Left cardiac atrium (tissue), 4 donors: ENCODE results near the gene PNMA1. TPM values are rescaled to one million over a fixed set of nuclear protein-coding genes. Genes with fewer than 3 reads are reported as not detected.

Experiments
- ATAC-seq, 2 donors: fragments of 200-7000 bp; cut with Tn5 transposase; one replicate each; pipeline ENCODE4 v1.9.1; 2020; ENCODE audit warnings: mild to moderate bottlenecking in 2 of 2, moderate library complexity in 2 of 2
- DNase-seq: peaks from one replicate; pipeline ENCODE4 v3.0.0-alpha.2; 2020
- intact Hi-C, 2 donors: fragments of 100-400 bp; cut with DNase I; formaldehyde crosslinking; loops; one replicate each; pipeline versions ENCODE4 v1.14.1 to v1.15.1; 2022 to 2023
- long read RNA-seq: library from polyadenylated mRNA; unstranded; transcript quantifications from one replicate; pipeline ENCODE4 v2.0.0, GENCODE V29; 2021
- total RNA-seq, 2 donors: library from RNA; stranded (reverse); fragmentation: NEBNext Ultra II Directional; extraction: Animal tissue kit (Norgen Biotek cat#: 25700); gene quantifications; one replicate each; pipeline ENCODE4 v1.2.1, GENCODE V29; 2021
- donor health status: DM: no; HTN: yes; CAD: no.
- donor health status: DM: no; HTN: yes; CAD: no; lungs with severe emphysema.
- donor health status: DM: yes; HTN: yes; CAD: no.
- donor health status: Dilated cardiomyopathy.

The PNMA1 gene, protein sequence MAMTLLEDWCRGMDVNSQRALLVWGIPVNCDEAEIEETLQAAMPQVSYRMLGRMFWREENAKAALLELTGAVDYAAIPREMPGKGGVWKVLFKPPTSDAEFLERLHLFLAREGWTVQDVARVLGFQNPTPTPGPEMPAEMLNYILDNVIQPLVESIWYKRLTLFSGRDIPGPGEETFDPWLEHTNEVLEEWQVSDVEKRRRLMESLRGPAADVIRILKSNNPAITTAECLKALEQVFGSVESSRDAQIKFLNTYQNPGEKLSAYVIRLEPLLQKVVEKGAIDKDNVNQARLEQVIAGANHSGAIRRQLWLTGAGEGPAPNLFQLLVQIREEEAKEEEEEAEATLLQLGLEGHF
- total RNA-seq: 10 to 100 TPM; 25.9 to 29.6 TPM
- long read RNA-seq, transcript PNMA1-201 (1 exons, 2,590 nt): major isoform, 51 of 51 reads
- long read RNA-seq, partial matches to known transcripts: 0 of 51 reads
- long read RNA-seq, other reads (novel, unspliced or antisense): 0 of 51 reads

GRCh38 chr14:73713803-73714655 lies at the start of gene PNMA1:
Gene PNMA1 (minus strand): TSS chr14:73714384. CDS start chr14:73713639, 745 bp downstream.
- peak; percentile 91 for DNase-seq

GRCh38 chr14:73763396-73763795 lies 49.2 kb upstream of the PNMA1 start:
- intact Hi-C loops: no loop called here
- no peak for DNase-seq
- no peak for ATAC-seq

More at GRCh38 chr14:73713803-73714655, at the start of gene PNMA1:
- intact Hi-C loops: no loop called here
- peak; percentile 89 to 91 for ATAC-seq

DNA sequence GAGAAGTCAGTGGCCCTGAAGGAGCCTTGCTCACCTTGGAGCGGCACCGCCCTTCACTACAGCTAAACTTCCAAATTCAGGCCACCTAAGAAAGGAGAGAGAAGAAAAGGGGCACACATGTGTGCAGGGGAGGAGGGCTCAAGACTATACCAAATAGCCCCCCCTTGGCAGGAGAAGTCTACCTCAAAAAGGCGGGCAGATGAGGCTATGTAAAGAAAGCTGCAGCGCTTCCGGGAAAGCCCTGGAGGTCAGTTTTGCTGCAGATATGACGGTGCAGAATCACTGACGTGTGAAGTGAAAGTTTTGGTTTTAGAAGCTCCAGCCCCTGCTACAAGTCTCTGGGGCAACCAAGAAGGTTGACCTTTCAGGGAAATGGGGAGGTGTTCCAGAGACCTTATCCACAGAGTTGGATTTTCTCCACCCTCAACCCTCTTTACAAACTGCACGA lies 48.2 kb upstream of the PNMA1 start:
- ATAC-seq (no peak), DNase-seq (no peak)
- intact Hi-C loops: no loop called here

- no peak for DNase-seq
- intact Hi-C loops: no loop called here
- ATAC-seq: no peak
These were observed 47.6 kb upstream of the PNMA1 start for GRCh38 chr14:73761618-73762355.

DNA sequence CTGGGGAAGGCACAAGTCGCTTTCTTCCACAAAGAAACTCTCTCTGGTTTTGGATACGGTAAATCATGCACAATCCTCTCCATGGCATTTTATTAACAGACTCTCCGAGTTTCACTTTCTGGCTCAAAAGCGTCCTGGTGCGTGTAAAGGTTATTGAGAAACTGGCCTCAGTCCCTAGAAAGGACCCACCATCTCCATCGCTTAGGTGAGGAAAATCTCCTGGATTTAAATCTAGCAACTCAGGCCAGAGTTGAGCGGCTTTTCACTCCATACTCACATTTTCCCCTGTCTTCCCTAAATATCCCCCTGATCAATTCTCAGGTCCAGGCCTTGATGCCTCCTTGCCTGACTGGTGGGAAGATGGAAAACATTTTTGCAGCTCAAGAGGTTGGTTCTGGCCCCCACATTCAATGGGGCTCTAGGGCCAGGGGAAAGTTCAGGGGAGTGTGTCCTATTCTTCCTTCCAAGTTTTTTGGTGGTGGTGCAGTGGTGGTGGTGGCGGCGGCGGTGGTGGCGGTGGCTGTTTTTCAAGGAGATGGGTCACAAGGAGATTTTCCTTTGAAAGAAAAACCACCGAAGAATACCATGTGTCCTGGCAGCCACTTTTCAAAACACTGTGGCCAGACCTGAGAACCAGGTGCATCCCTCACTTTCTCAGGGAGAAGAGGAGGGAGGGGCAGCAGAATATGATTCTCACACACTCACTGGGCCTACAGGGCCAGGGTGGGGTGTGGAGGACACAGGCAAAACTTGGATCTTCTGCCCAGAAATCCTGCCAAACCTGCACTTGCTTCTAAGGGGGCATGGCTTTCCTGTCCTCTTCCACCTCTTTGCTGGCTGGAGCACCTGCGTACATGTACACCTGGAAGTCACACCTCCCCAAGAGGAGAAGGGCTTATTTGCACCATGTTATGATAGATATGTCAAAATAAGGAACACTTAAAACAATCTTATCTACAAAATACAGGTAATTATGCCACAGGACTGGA lies 46.7 kb upstream of the PNMA1 start:
- ATAC-seq (no peak), DNase-seq (no peak)
- intact Hi-C loops: no loop called here

GRCh38 chr14:73759714-73760597 lies 45.8 kb upstream of the PNMA1 start:
- peak; percentile 98 for DNase-seq
- ATAC-seq: peak; percentile 82 to 86
- intact Hi-C loops: loop anchor here in 1 of 2 donors (2.0 kb wide), 2 partner anchors 25 to 31 kb away; no protein-coding TSS in a partner anchor

- peak; percentile 29 to 45 for ATAC-seq
- peak; percentile 87 for DNase-seq
- intact Hi-C loops: loop anchor here in 1 of 2 donors (2.0 kb wide), 2 partner anchors 26 to 30 kb away; no protein-coding TSS in a partner anchor
These were observed 45.1 kb upstream of the PNMA1 start for GRCh38 chr14:73759183-73759713.

DNA sequence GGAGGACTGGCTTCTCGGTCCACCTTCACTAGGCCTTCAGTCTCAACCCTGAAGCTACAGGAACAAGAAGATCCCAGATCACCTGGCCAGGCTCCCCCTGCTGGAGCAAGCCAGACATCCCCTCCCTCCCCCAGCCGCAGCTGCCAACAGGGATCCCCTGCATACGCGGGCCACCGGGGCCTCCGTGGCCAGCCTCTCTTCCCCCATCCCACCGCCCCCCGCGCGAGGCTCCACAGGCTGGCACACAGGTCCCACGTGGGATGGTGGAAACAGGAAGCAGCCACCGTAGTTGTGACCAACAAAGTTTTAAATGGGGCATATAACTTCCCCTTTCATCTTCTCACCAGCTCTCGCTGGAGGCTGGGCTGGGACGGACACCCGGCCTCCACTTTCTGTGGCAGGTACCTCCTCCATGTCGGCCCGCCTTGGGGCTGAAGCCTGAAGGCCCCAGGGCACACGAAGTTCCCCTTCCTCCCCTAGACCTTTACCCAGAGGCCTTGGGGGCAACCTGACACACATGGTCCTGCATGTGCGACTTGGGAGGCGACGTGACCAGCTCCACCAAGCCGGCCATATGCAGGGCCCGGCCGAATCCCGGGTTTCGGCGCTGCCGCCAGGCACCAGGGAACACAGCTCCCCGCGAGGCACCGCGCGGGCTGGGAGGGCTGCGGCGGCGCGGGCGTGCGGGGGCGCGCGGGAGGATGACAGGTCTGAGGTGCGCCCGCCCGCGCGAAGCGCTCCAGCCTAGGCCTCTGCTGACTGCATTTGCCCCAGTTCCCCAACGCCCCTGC lies 44.4 kb upstream of the PNMA1 start:
- DNase-seq: peak; percentile 70
- intact Hi-C loops: loop anchor here in 1 of 2 donors (2.0 kb wide), 2 partner anchors 26 to 30 kb away; no protein-coding TSS in a partner anchor
- ATAC-seq: peak in 1 of 2 donors; percentile 2

- ATAC-seq (no peak), DNase-seq (no peak)
- intact Hi-C loops: loop anchor here in 1 of 2 donors (2.0 kb wide), 2 partner anchors 27 to 29 kb away; no protein-coding TSS in a partner anchor
These were observed 43.8 kb upstream of the PNMA1 start for GRCh38 chr14:73757876-73758391.

GRCh38 chr14:73757381-73757780 lies 43.2 kb upstream of the PNMA1 start:
- ATAC-seq (no peak), DNase-seq (no peak)

DNA sequence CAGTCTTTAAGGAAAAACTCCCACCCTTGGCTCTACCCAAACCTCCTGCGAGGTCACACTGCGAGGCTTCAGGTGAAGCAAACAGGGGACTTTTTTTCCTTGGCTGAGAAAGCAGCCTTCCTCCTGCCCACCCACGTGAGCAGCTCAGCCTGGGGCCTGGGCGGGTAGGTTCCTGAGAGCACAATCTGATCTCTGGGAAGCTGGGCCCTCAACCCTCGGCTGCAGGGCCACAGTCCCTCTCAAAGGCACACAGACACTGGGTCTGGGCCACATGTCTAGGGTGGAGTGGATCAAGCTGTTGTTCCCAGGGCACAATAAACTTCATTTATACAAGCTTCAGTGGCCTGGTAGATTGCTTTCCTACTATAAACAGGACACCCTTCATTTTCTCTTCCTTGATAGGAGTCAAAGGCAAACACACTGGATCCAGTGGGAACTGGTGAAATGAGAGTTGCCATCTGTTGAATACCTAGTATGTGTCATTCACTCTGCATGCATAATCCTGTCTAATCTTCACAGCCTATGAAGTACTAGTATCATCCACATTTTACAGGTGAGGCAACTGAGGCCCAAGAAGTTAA lies 41.3 kb upstream of the PNMA1 start:
- ATAC-seq: no peak
- intact Hi-C loops: no loop called here
- DNase-seq: no peak

More at GRCh38 chr14:73757381-73757780, 43.2 kb upstream of the PNMA1 start:
- intact Hi-C loops: no loop called here

DNA sequence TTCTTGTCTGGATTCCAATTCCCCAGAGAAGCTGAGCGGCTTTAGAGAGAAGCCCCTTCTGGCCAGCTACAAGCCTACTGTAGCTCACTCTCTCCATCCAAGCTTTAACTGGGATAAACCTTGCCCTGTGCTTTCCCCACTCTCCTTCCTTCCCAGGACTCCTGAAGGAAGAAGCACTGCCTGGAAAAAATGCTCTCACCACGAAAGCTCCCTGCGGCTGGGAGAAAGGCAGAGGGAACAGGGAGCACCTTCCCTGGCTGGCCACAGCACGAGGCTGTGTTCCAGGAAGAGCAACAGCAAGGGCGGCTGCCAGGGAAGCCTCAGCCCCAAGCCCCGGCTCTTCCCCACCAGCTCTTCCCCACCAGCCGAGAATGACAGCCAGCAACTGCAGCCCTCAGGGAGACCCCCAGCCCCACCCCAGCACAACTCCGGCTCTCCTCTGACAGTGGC lies 40.8 kb upstream of the PNMA1 start:
- intact Hi-C loops: no loop called here
- peak in 1 of 2 donors; percentile 11 for ATAC-seq
- peak; percentile 72 for DNase-seq

- no peak for DNase-seq
- intact Hi-C loops: no loop called here
- peak in 1 of 2 donors; percentile 5 for ATAC-seq
These were observed 40.0 kb upstream of the PNMA1 start for GRCh38 chr14:73753887-73754795.
